AG09309 (cell line): ENCODE results near the gene TMEM89.
A peak's percentile ranks its signal among the peaks of the same experiment; 100 is the strongest.

Experiments used
- DNase-seq: peaks from one replicate; pipeline ENCODE4 v3.0.0-alpha.2; 2010; ENCODE audit warnings: low read depth
- H3K4me3 ChIP-seq: 2 replicates; pipeline ENCODE4 v1.5.1; 2011; ENCODE audit warnings: mild to moderate bottlenecking, low read depth, low read length, moderate library complexity; ENCODE audit not compliant: control insufficient read depth
- CTCF ChIP-seq: IDR thresholded peaks from 2 replicates; pipeline ENCODE4 v1.5.1; 2011; ENCODE audit warnings: mild to moderate bottlenecking, low read depth, low read length, inconsistent platforms; ENCODE audit not compliant: insufficient read depth, control insufficient read depth; ENCODE audit errors: missing control alignments

The TMEM89 gene

GRCh38 chr3:48661501-48662144 lies 40.1 kb upstream of the TMEM89 start:
- DNase-seq: no peak
- no peak for TF ChIP-seq CTCF
- H3K4me3 ChIP-seq: peak overlapping the region; percentile 46

GRCh38 chr3:48660800-48661400 lies 39.3 kb upstream of the TMEM89 start:
- no peak for DNase-seq
- no peak for TF ChIP-seq CTCF
- no peak overlapping the region for H3K4me3 ChIP-seq

GRCh38 chr3:48656841-48657281 lies 35.3 kb upstream of the TMEM89 start:
- H3K4me3 ChIP-seq: no peak overlapping the region
- TF ChIP-seq CTCF: no peak

GRCh38 chr3:48656061-48656840 lies 34.7 kb upstream of the TMEM89 start:
- H3K4me3 ChIP-seq: peak overlapping the region; percentile 40
- peak; percentile 28 for TF ChIP-seq CTCF
- DNase-seq: peak; percentile 10

More at GRCh38 chr3:48656841-48657281, 35.3 kb upstream of the TMEM89 start:
- DNase-seq: no peak

- DNase-seq: no peak
- TF ChIP-seq CTCF: no peak
- peak overlapping the region; percentile 40 for H3K4me3 ChIP-seq
Observed at GRCh38 chr3:48655606-48656005, 34.0 kb upstream of the TMEM89 start.

GRCh38 chr3:48655063-48655462 lies 33.5 kb upstream of the TMEM89 start:
- H3K4me3 ChIP-seq: no peak overlapping the region
- no peak for DNase-seq
- TF ChIP-seq CTCF: no peak
